K562 (cell line): ENCODE data around the gene CEP170. TPM values are rescaled to one million over a fixed set of nuclear protein-coding genes. Genes with fewer than 3 reads are reported as not detected.

Experiments used
- ATAC-seq: fragments of 200-7000 bp; cut with Tn5 transposase; 3 replicates; pipeline ENCODE4 v1.9.1; 2020; ENCODE audit warnings: moderate library complexity
- BruUV-seq: library from RNA; stranded (reverse); fragments of 400-500 nt; replicated peaks from 2 replicates; lab custom pipeline; 2021; lab: Mats Ljungman, UMichigan
- CTCF ChIA-PET: fragments of 300-600 bp; formaldehyde crosslinking; extraction: SDS; loops from one replicate; lab custom pipeline; 2021; ENCODE audit warnings: low intra/inter-chr PET ratio; lab: Yijun Ruan, JAX
- POLR2A ChIA-PET: fragments of 300-600, 350-650 bp; sonication (Branson Sonifier 250); formaldehyde crosslinking; extraction: SDS; loops from one replicate; lab custom pipeline; 2021; ENCODE audit warnings: antibody characterized with exemption, inconsistent platforms; lab: Yijun Ruan, JAX
- DNase-seq, 4 experiments: peaks; one replicate each; pipeline versions ENCODE4 v3.0.0 to v3.0.0-alpha.2; 2011 to 2018; ENCODE audit warnings: low spot score in 3 of 4, mixed read lengths in 3 of 4; ENCODE audit errors: extremely low read depth in 1 of 4
- FAIRE-seq: peaks from 2 replicates; lab custom pipeline; 2011; peaks lifted over from hg19 to GRCh38; lab: Jason Lieb, UNC
- H2AFZ ChIP-seq: 2 replicates; pipeline ENCODE4 v1.6.0; 2011; ENCODE audit warnings: low read depth, low read length, control low read depth, inconsistent platforms
- H3K27ac ChIP-seq: fragments of 200-600 bp; 3 replicates; pipeline ENCODE4 v1.8.0; 2011; ENCODE audit warnings: low read depth, mild to moderate bottlenecking, control low read depth, inconsistent platforms, low read length, moderate library complexity, mixed read lengths; ENCODE audit errors: extremely low read depth
- H3K27me3 ChIP-seq, 2 experiments: fragments of 300-600 bp in 1 of 2; 2 replicates in 1 of 2; 3 replicates in 1 of 2; pipeline versions ENCODE4 v1.6.0 to v1.8.0; 2011; ENCODE audit warnings: inconsistent platforms in 2 of 2, low read length in 2 of 2, mild to moderate bottlenecking in 1 of 2, mixed read lengths in 1 of 2, moderate library complexity in 1 of 2; ENCODE audit not compliant: control insufficient read depth in 2 of 2, insufficient read depth in 2 of 2
- H3K36me3 ChIP-seq: fragments of 300-600 bp; 3 replicates; pipeline ENCODE4 v1.8.0; 2011; ENCODE audit warnings: mild to moderate bottlenecking, low read length, inconsistent platforms; ENCODE audit not compliant: control insufficient read depth, insufficient read depth
- H3K4me1 ChIP-seq, 2 experiments: fragments of 200-600 bp in 1 of 2; replicated peaks in 1 of 2; 2 replicates in 1 of 2; 3 replicates in 1 of 2; pipeline versions ENCODE4 v1.5.1 to v1.8.0; 2011; ENCODE audit warnings: inconsistent platforms in 2 of 2, low read length in 2 of 2, mild to moderate bottlenecking in 1 of 2, mixed read lengths in 1 of 2, moderate library complexity in 1 of 2; ENCODE audit not compliant: control insufficient read depth in 2 of 2, insufficient read depth in 2 of 2
- H3K4me2 ChIP-seq: 2 replicates; pipeline ENCODE4 v1.6.1; 2011; ENCODE audit warnings: low read length, control low read depth, inconsistent platforms, mixed read lengths; ENCODE audit not compliant: insufficient read depth
- H3K4me3 ChIP-seq: fragments of 200-600 bp; sonication (generic), shearing (Covaris generic); 2 replicates; pipeline ENCODE4 v1.5.1; 2016; ENCODE audit warnings: control low read depth, inconsistent platforms
- H3K79me2 ChIP-seq: fragments of 200-600 bp; 3 replicates; pipeline ENCODE4 v1.8.0; 2011; ENCODE audit warnings: low read length, inconsistent platforms; ENCODE audit not compliant: control insufficient read depth, insufficient read depth
- H3K9ac ChIP-seq, 2 experiments: 2 replicates each; pipeline versions ENCODE4 v1.6.0 to v1.6.1; 2011; ENCODE audit warnings: low read depth in 2 of 2, low read length in 2 of 2, control low read depth in 1 of 2, inconsistent platforms in 1 of 2, mild to moderate bottlenecking in 1 of 2, mixed read lengths in 1 of 2; ENCODE audit not compliant: insufficient read depth in 1 of 2
- H3K9me1 ChIP-seq: one replicate; pipeline ENCODE4 v1.6.0; 2011; ENCODE audit warnings: inconsistent platforms, mild to moderate bottlenecking, low read length, moderate library complexity; ENCODE audit not compliant: control insufficient read depth, insufficient read depth
- H3K9me3 ChIP-seq: replicated peaks from 2 replicates; pipeline ENCODE4 v1.5.1; 2011; ENCODE audit warnings: low read depth, low read length, inconsistent platforms; ENCODE audit not compliant: control insufficient read depth, insufficient read depth
- H4K20me1 ChIP-seq: replicated peaks from 2 replicates; pipeline ENCODE4 v1.6.1; 2011; ENCODE audit warnings: low read length, inconsistent platforms, mixed read lengths; ENCODE audit not compliant: control insufficient read depth, insufficient read depth
- ATF1 ChIP-seq, 2 experiments: fragments of 450-650 bp in 1 of 2; IDR thresholded peaks; 2 replicates each; pipeline ENCODE4 v1.6.1; 2016; ENCODE audit warnings: missing compliant biosample characterization in 1 of 2, missing genetic modification characterization in 1 of 2
- CBFB ChIP-seq: sonication (generic); formaldehyde crosslinking; IDR thresholded peaks from 2 replicates; pipeline ENCODE4 v1.4.0; 2020; ENCODE audit warnings: mild to moderate bottlenecking, missing genetic modification reagents
- CLOCK ChIP-seq: fragments of 250-450 bp; sonication (Bioruptor Pico); IDR thresholded peaks from 2 replicates; pipeline ENCODE4 v1.4.0; 2020; ENCODE audit warnings: mild to moderate bottlenecking, moderate library complexity, borderline replicate concordance
- DDX20 ChIP-seq: fragments of 450-650 bp; IDR thresholded peaks from 2 replicates; pipeline ENCODE4 v1.6.1; 2016; ENCODE audit warnings: missing genetic modification characterization, low read depth, mild to moderate bottlenecking, missing compliant biosample characterization, moderate library complexity
- EP300 ChIP-seq: IDR thresholded peaks from 2 replicates; pipeline ENCODE4 v1.6.1; 2012; ENCODE audit warnings: low read length, improper control_type of control experiment
- ID3 ChIP-seq, 2 experiments: fragments of 250-450 bp in 1 of 2; fragments of 450-650 bp in 1 of 2; sonication (Bioruptor Pico) in 1 of 2; IDR thresholded peaks; 2 replicates each; pipeline versions ENCODE4 v1.6.1 to v1.8.0; 2016 to 2021; ENCODE audit warnings: mild to moderate bottlenecking in 2 of 2, moderate library complexity in 2 of 2, missing compliant biosample characterization in 1 of 2, missing genetic modification characterization in 1 of 2
- KLF16 ChIP-seq: IDR thresholded peaks from 2 replicates; pipeline ENCODE4 v1.6.1; 2016; ENCODE audit warnings: antibody characterized with exemption
- NR4A1 ChIP-seq, 2 experiments: fragments of 250-450 bp in 1 of 2; fragments of 450-650 bp in 1 of 2; sonication (Bioruptor Pico) in 1 of 2; IDR thresholded peaks; 2 replicates each; pipeline versions ENCODE4 v1.4.0 to v1.6.1; 2016 to 2020; ENCODE audit warnings: mild to moderate bottlenecking in 2 of 2, missing compliant biosample characterization in 1 of 2, missing genetic modification characterization in 1 of 2, moderate library complexity in 1 of 2
- POLR2G ChIP-seq: fragments of 200-400 bp; formaldehyde crosslinking; IDR thresholded peaks from 2 replicates; pipeline ENCODE4 v1.6.1; 2017; ENCODE audit warnings: low read depth, mild to moderate bottlenecking, antibody characterized with exemption, low read length, moderate library complexity
- SMAD4 ChIP-seq: fragments of 250-450 bp; sonication (Bioruptor Pico); conservative IDR thresholded peaks from 2 replicates; pipeline ENCODE4 v1.8.0; 2021; ENCODE audit warnings: inconsistent platforms, mild to moderate bottlenecking, moderate library complexity
- SNRNP70 ChIP-seq: fragments of 200-400 bp; formaldehyde crosslinking; optimal IDR thresholded peaks from 2 replicates; pipeline ENCODE3; 2017; ENCODE audit warnings: low read depth, low read length
- SP2 ChIP-seq: IDR thresholded peaks from 2 replicates; pipeline ENCODE4 v1.6.1; 2011; ENCODE audit warnings: mild to moderate bottlenecking, low read depth, low read length, moderate library complexity; ENCODE audit not compliant: poor library complexity, severe bottlenecking; ENCODE audit errors: extremely low read depth
- TFAM ChIP-seq: fragments of 250-450 bp; sonication (Bioruptor Pico); conservative IDR thresholded peaks from 2 replicates; pipeline ENCODE4 v1.5.0; 2021; ENCODE audit warnings: mild to moderate bottlenecking, moderate library complexity
- ZBTB5 ChIP-seq: fragments of 450-650 bp; IDR thresholded peaks from 2 replicates; pipeline ENCODE4 v1.6.1; 2017; ENCODE audit warnings: antibody characterized with exemption
- ZNF324 ChIP-seq: fragments of 250-450 bp; sonication (Bioruptor Pico); IDR thresholded peaks from 2 replicates; pipeline ENCODE4 v1.4.0; 2020; ENCODE audit warnings: mild to moderate bottlenecking
- ZNF445 ChIP-seq: fragments of 250-450 bp; sonication (Bioruptor Pico); IDR thresholded peaks from 2 replicates; pipeline ENCODE4 v1.4.0; 2020; ENCODE audit warnings: low read depth, mild to moderate bottlenecking, moderate library complexity
- ZNF76 ChIP-seq: fragments of 250-450 bp; sonication (Bioruptor Pico); IDR thresholded peaks from 2 replicates; pipeline ENCODE4 v1.4.0; 2020; ENCODE audit warnings: mild to moderate bottlenecking, moderate library complexity, borderline replicate concordance
- WGBS: fragments of 100-300 bp; shearing (Covaris generic); methylation state at CpG from one replicate; pipeline ENCODE4 v1.1.6; 2016; ENCODE audit warnings: low coverage, mixed read lengths; ENCODE audit not compliant: insufficient coverage; ENCODE audit errors: missing lambda C conversion rate; 5-methylcytosine and 5-hydroxymethylcytosine counted together
- in situ Hi-C: fragments of 300-500 bp; cut with MboI; formaldehyde crosslinking; loops from 4 replicates; pipeline ENCODE4 v1.15.0; 2018; ENCODE audit warnings: inconsistent platforms, mixed read lengths
- intact Hi-C: fragments of 100-400 bp; cut with micrococcal nuclease; formaldehyde crosslinking; loops from 2 replicates; pipeline ENCODE4 v1.14.2; 2022
- polyA plus RNA-seq, 8 experiments: library from polyadenylated mRNA; depleted of rRNA in 4 of 8; stranded (reverse) in 5 of 8; unstranded in 3 of 8; fragments of >200 nt; fragmentation: Nextera tagmentation in 2 of 8; fragmentation: Illumina TruSeq in 1 of 8; extraction: Ambion mirVana in 2 of 8; extraction: Trizol in 1 of 8; gene quantifications; 2 replicates each; pipeline versions ENCODE4 v1.2.1 to v1.2.3, GENCODE V29; 2011 to 2014; ENCODE audit warnings: inconsistent platforms in 1 of 8, missing spikeins in 1 of 8
- total RNA-seq, 7 experiments: library from RNA; depleted of rRNA in 6 of 7; stranded (reverse); fragments of >200 nt in 6 of 7; fragmentation: Illumina TruSeq in 2 of 7; extraction: Trizol in 2 of 7; gene quantifications; 2 replicates each; pipeline versions ENCODE4 v1.2.1 to v1.2.3, GENCODE V29; 2011 to 2021; ENCODE audit warnings: low replicate concordance in 1 of 7

Gene CEP170
- total and polyA plus RNA-seq, 9 of the 15 experiments (the other 6 are each of a cell fraction or from before 2014, with no cell fraction given) = 22.6 to 110 (median 68.5) TPM

- Histone ChIP-seq H3K36me3 (no peaks in the 10 kb centered on the region), H3K4me3 (no peak overlapping the region), H3K4me2 (no peak overlapping the region), H4K20me1 (no peaks in the 10 kb centered on the region), H3K27ac (no peak overlapping the region), H3K9me1 (no peaks in the 10 kb centered on the region), H3K79me2 (peaks cover 24% of the 10 kb centered on the region), H3K9me3 (no peaks in the 10 kb centered on the region), H3K9ac (no peak overlapping the region), H2AFZ (no peak overlapping the region), H3K4me1 (peaks cover 13 to 22% of the 10 kb centered on the region in 2 experiments), H3K27me3 (no peaks in the 10 kb centered on the region)
- ChIA-PET POLR2A (no interaction called here), CTCF (no interaction called here)
- no peak for DNase-seq
- BruUV-seq = no TSS peak
- ATAC-seq = no peak
- WGBS = 82% methylated on average over 1 of the region's 1 CpG
- intact Hi-C loops = no loop called here
- in situ Hi-C loops = no loop called here
- no peak for FAIRE-seq
- TF ChIP-seq SNRNP70 (no peak), ZNF76 (CRISPR knock-in tag) (no peak), ZBTB5 (no peak), SP2 (no peak), NR4A1 (CRISPR knock-in tag; IDR thresholded peaks at IDR 0.05) (no peak), NR4A1 (tag; IDR thresholded peaks at IDR 0.05) (no peak), DDX20 (tag) (no peak), SMAD4 (CRISPR knock-in tag) (no peak), CBFB (no peak), CLOCK (CRISPR knock-in tag) (no peak), ID3 (CRISPR knock-in tag; IDR thresholded peaks at IDR 0.05) (no peak), ID3 (tag; IDR thresholded peaks at IDR 0.05) (no peak), ZNF324 (CRISPR knock-in tag) (no peak), ZNF445 (CRISPR knock-in tag) (no peak), TFAM (CRISPR knock-in tag) (no peak), ATF1 (CRISPR knock-in tag; IDR thresholded peaks at IDR 0.05) (no peak), ATF1 (tag; IDR thresholded peaks at IDR 0.05) (no peak), POLR2G (no peak), EP300 (no peak), KLF16 (no peak)
These were observed 6.3 kb upstream of the CEP170 start for GRCh38 chr1:243261390-243261789.
